Adrenal gland (tissue), 5 donors: ENCODE measurements around the gene MCTP1.

Source experiments
- POLR2A ChIP-seq, 2 donors: fragments of 450-650 bp; IDR thresholded peaks; one replicate each; pipeline ENCODE4 v1.6.1; 2017; ENCODE audit warnings: antibody characterized with exemption in 2 of 2, mild to moderate bottlenecking in 2 of 2, moderate library complexity in 1 of 2
- TF ChIP-seq, protein P1 (sequence below), 6 experiments: fragments of 450-650 bp in 4 of 6; fragments of 200-600 bp in 2 of 6; sonication (generic) in 1 of 6; IDR thresholded peaks; 1 replicate in 5 of 6; 2 replicates in 1 of 6; pipeline versions ENCODE4 v1.5.1 to v1.8.0; 2016 to 2021; ENCODE audit warnings: antibody characterized with exemption in 6 of 6, mild to moderate bottlenecking in 2 of 6, moderate library complexity in 1 of 6
- donor health status: DM: no; HTN: no; CAD: no.

DNA sequence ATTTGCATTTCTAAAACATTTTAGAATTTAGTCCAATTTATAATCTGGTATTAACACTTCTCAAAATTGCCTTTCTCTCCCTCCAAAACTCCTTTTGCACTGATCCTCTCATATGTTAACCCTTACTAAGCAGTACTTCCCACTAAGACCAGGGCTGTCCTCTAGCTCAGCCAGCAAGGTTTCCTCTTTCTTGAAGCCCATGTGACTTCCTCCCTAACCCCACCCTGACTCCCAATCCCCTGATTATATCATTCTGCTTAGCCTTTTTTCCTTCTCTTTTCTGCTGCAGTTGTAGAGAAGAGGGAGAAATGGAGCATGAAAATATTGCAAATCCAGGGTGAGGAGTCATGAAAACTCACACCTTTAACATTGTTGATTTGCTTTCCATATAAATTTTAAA, 241.7 kb downstream of the MCTP1 start:
- TF ChIP-seq, protein P1, sequence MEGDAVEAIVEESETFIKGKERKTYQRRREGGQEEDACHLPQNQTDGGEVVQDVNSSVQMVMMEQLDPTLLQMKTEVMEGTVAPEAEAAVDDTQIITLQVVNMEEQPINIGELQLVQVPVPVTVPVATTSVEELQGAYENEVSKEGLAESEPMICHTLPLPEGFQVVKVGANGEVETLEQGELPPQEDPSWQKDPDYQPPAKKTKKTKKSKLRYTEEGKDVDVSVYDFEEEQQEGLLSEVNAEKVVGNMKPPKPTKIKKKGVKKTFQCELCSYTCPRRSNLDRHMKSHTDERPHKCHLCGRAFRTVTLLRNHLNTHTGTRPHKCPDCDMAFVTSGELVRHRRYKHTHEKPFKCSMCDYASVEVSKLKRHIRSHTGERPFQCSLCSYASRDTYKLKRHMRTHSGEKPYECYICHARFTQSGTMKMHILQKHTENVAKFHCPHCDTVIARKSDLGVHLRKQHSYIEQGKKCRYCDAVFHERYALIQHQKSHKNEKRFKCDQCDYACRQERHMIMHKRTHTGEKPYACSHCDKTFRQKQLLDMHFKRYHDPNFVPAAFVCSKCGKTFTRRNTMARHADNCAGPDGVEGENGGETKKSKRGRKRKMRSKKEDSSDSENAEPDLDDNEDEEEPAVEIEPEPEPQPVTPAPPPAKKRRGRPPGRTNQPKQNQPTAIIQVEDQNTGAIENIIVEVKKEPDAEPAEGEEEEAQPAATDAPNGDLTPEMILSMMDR (IDR thresholded peaks at IDR 0.05) = no peak
- no peak for TF ChIP-seq POLR2A (IDR thresholded peaks at IDR 0.05)
